Activated B cell treated with CpG ODN at 0.5 μM for 24 hours (primary cell): ENCODE measurements around the gene LZTR1. TPM values are rescaled to one million over a fixed set of nuclear protein-coding genes. Genes with fewer than 3 reads are reported as not detected.

Experiments
- ATAC-seq: fragments of 200-7000 bp; cut with Tn5 transposase; one replicate; pipeline ENCODE4 v1.10.0; 2021; ENCODE audit warnings: low read depth, mild to moderate bottlenecking, moderate library complexity
- CTCF ChIA-PET: fragments of 350-600 bp; sonication (Branson Sonifier 250); formaldehyde crosslinking; loops from one replicate; lab custom pipeline; 2021; ENCODE audit warnings: antibody characterized with exemption; lab: Charles Lee
- POLR2A ChIA-PET: fragments of 350-600 bp; sonication (Branson Sonifier 250); formaldehyde crosslinking; loops from one replicate; lab custom pipeline; 2021; ENCODE audit warnings: antibody characterized with exemption; lab: Charles Lee
- DNase-seq: peaks from one replicate; pipeline ENCODE4 v3.0.0; 2022
- H3K27ac Mint-ChIP-seq: one replicate; pipeline ENCODE4 v1.8.0; 2020; ENCODE audit warnings: mixed read lengths
- H3K27me3 Mint-ChIP-seq: one replicate; pipeline ENCODE4 v1.8.0; 2021; ENCODE audit warnings: mixed read lengths
- H3K36me3 Mint-ChIP-seq: one replicate; pipeline ENCODE4 v1.8.0; 2021; ENCODE audit warnings: low read depth, mixed read lengths
- H3K4me1 Mint-ChIP-seq: one replicate; pipeline ENCODE4 v1.8.0; 2021; ENCODE audit warnings: mixed read lengths
- H3K4me3 Mint-ChIP-seq: one replicate; pipeline ENCODE4 v1.8.0; 2020; ENCODE audit warnings: mild to moderate bottlenecking, mixed read lengths
- H3K9me3 Mint-ChIP-seq: one replicate; pipeline ENCODE4 v1.8.0; 2020; ENCODE audit warnings: mixed read lengths
- CTCF ChIP-seq: fragments of 200-600 bp; IDR thresholded peaks from one replicate; pipeline ENCODE4 v1.8.0; 2022; ENCODE audit warnings: antibody characterized with exemption, mild to moderate bottlenecking
- intact Hi-C: fragments of 100-400 bp; cut with micrococcal nuclease; formaldehyde crosslinking; loops from one replicate; pipeline ENCODE4 v1.15.1; 2024
- total RNA-seq: library from RNA; stranded (reverse); gene quantifications from 2 replicates; pipeline ENCODE4 v1.2.3, GENCODE V29; 2022

LZTR1 gene
- total RNA-seq, 1 donor from 2014 or later = 89.3 TPM

DNA sequence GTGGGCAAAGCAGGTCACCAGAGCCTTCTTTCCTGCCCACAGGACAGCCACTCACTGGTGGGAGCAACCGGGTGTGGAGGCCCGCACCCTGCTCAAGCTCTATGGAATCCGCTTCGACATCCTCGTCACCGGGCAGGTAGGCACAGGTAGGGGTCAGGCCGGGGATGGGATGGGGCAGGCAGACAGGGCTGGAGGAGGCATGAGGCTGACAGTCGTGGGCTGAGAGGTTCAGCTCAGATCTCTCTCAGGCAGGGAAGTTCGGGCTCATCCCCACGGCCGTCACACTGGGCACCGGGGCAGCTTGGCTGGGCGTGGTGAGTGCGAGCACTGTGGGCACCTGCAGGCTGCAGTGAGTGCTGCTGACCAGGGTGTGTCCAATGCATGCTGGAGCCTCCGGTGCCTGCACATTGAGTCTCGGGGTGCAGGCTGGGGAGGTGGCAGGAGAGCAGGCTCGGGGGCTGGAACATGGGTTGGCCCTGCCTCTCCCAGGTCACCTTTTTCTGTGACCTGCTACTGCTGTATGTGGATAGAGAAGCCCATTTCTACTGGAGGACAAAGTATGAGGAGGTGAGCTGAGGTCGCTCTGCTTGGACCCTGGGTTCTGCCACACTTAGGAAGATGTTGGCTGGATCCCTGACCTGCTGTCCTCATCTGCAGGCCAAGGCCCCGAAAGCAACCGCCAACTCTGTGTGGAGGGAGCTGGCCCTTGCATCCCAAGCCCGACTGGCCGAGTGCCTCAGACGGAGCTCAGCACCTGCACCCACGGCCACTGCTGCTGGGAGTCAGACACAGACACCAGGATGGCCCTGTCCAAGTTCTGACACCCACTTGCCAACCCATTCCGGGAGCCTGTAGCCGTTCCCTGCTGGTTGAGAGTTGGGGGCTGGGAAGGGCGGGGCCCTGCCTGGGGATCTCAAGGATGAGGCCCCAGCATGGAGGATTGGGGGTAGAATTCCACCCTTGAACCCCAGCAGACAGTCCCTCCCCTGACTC is 44.0 kb downstream of the LZTR1 start:
- ChIA-PET POLR2A (no interaction called here), CTCF (no interaction called here)
- no peak for ATAC-seq
- Mint-ChIP-seq H3K27me3 (peaks cover 14% of the 10 kb centered on the region), H3K27ac (no peak overlapping the region), H3K36me3 (no peaks in the 10 kb centered on the region), H3K9me3 (no peaks in the 10 kb centered on the region), H3K4me3 (no peak overlapping the region), H3K4me1 (peaks cover 3% of the 10 kb centered on the region)
- DNase-seq = no peak
- intact Hi-C loops = no loop called here
- TF ChIP-seq CTCF = no peak

GRCh38 chr22:21026783-21027692 is 44.9 kb downstream of the LZTR1 start:
- no peak for ATAC-seq
- no peaks in the 10 kb centered on the region for H3K36me3 Mint-ChIP-seq
- no peak overlapping the region for H3K4me3 Mint-ChIP-seq
- ChIA-PET CTCF (no interaction called here), POLR2A (no interaction called here)
- H3K9me3 Mint-ChIP-seq = no peaks in the 10 kb centered on the region
- no peak for DNase-seq
- H3K27me3 Mint-ChIP-seq = peaks cover 16% of the 10 kb centered on the region
- no peak for TF ChIP-seq CTCF
- intact Hi-C loops = no loop called here
- peaks cover 3% of the 10 kb centered on the region for H3K4me1 Mint-ChIP-seq
- H3K27ac Mint-ChIP-seq = no peak overlapping the region

GRCh38 chr22:21028277-21029251 is 46.5 kb downstream of the LZTR1 start:
- no peaks in the 10 kb centered on the region for H3K9me3 Mint-ChIP-seq
- no peak overlapping the region for H3K27ac Mint-ChIP-seq
- CTCF ChIA-PET = no interaction called here
- H3K4me1 Mint-ChIP-seq = peaks cover 3% of the 10 kb centered on the region
- POLR2A ChIA-PET = interaction anchor here (0.6 kb wide), 1 partner anchor 47 kb away, joined by 3 read pairs; the partner anchor contains the start of gene LZTR1
- no peak for TF ChIP-seq CTCF
- intact Hi-C loops = no loop called here
- H3K27me3 Mint-ChIP-seq = peaks cover 23% of the 10 kb centered on the region
- H3K4me3 Mint-ChIP-seq = no peak overlapping the region
- DNase-seq = no peak
- H3K36me3 Mint-ChIP-seq = no peaks in the 10 kb centered on the region
- no peak for ATAC-seq

DNA sequence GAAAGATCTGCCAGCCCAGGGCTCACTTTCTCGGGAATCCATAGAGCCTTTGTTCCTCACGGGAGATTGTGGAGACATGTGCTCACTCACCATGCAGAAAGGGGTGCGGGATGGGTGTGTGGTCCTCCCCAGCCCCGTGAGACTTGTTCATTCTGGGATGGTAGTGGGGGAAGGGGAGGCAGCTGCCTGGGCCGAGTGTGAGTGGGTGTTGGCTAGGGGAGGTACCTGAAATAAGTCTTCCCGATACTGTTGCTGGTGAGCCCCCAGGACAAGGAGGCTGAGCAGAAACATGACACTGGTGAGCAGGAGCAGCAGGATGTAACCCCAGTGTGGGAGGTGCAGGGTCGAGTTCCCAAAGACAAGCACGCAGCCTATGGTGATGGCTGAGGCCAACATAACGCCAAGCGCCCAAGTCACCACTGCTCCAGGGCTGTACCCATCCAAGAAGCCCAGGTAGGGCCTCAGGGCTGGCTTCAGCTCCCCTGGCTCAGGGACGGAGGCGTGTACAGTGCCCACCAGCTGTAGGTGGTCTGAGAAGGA is 47.5 kb downstream of the LZTR1 start:
- no peak for TF ChIP-seq CTCF
- ChIA-PET POLR2A (no interaction called here), CTCF (no interaction called here)
- H3K27me3 Mint-ChIP-seq = peaks cover 25% of the 10 kb centered on the region
- ATAC-seq = no peak
- no peaks in the 10 kb centered on the region for H3K36me3 Mint-ChIP-seq
- no peak for DNase-seq
- no peaks in the 10 kb centered on the region for H3K9me3 Mint-ChIP-seq
- H3K27ac Mint-ChIP-seq = no peak overlapping the region
- H3K4me3 Mint-ChIP-seq = no peak overlapping the region
- H3K4me1 Mint-ChIP-seq = peaks cover 3% of the 10 kb centered on the region
- intact Hi-C loops = no loop called here
